Suprapubic skin (tissue), 4 donors: Measurements from ENCODE around the gene RNU1-1. TPM values are rescaled to one million over a fixed set of nuclear protein-coding genes. Genes with fewer than 3 reads are reported as not detected.
"Not testable (repeated sequence)": the region's sequence is repeated elsewhere in the genome, so short reads cannot be mapped to it uniquely, and the experiment has no call there.

Experiments
- DNase-seq, 2 donors: peaks; one replicate each; pipeline ENCODE4 v3.0.0-alpha.2; 2019; ENCODE audit warnings: low spot score in 2 of 2
- H3K27ac ChIP-seq: fragments of 200-600 bp; sonication (generic); one replicate; pipeline ENCODE4 v1.5.1; 2019
- H3K27me3 ChIP-seq: fragments of 200-600 bp; sonication (generic); one replicate; pipeline ENCODE4 v1.5.1; 2019
- H3K36me3 ChIP-seq: fragments of 200-600 bp; sonication (generic); one replicate; pipeline ENCODE4 v1.5.1; 2019
- H3K4me1 ChIP-seq: fragments of 200-600 bp; sonication (generic); one replicate; pipeline ENCODE4 v1.5.1; 2019
- H3K4me3 ChIP-seq: fragments of 200-600 bp; sonication (generic); one replicate; pipeline ENCODE4 v1.5.1; 2019; ENCODE audit warnings: mild to moderate bottlenecking
- H3K9me3 ChIP-seq: fragments of 200-600 bp; sonication (generic); one replicate; pipeline ENCODE4 v1.5.1; 2019
- CTCF ChIP-seq, 2 donors: fragments of 200-600 bp in 1 of 2; fragments of 450-650 bp in 1 of 2; sonication (generic) in 1 of 2; IDR thresholded peaks; one replicate each; pipeline ENCODE4 v1.5.1; 2016 to 2019; ENCODE audit warnings: antibody characterized with exemption in 2 of 2, mild to moderate bottlenecking in 1 of 2, moderate library complexity in 1 of 2
- EP300 ChIP-seq: sonication (generic); formaldehyde crosslinking; IDR thresholded peaks from one replicate; pipeline ENCODE4 v1.6.1; 2017; ENCODE audit warnings: antibody characterized with exemption
- POLR2A ChIP-seq, 2 donors: fragments of 450-650 bp; IDR thresholded peaks; one replicate each; pipeline ENCODE4 v1.6.1; 2017; ENCODE audit warnings: antibody characterized with exemption in 2 of 2, mild to moderate bottlenecking in 2 of 2, moderate library complexity in 2 of 2
- POLR2AphosphoS5 ChIP-seq, 3 donors: sonication (generic); formaldehyde crosslinking; IDR thresholded peaks; one replicate each; pipeline ENCODE4 v1.6.1; 2017; ENCODE audit warnings: antibody characterized with exemption in 3 of 3
- WGBS: methylation state at CpG from one replicate; pipeline ENCODE4 v1.1.5; 2018; 5-methylcytosine and 5-hydroxymethylcytosine counted together
- total RNA-seq, 4 donors: library from RNA; depleted of rRNA; stranded (reverse); fragments of >200 nt; gene quantifications; one replicate each; pipeline ENCODE4 v1.1.0, GENCODE V29; 2016

RNU1-1 gene
- total RNA-seq, 4 donors from 2014 or later, result under 0.01 TPM

GRCh38 chr1:16484931-16485330 is 29.2 kb downstream of the RNU1-1 start:
- Histone ChIP-seq H3K4me3 (no peak overlapping the region), H3K27me3 (no peaks in the 10 kb centered on the region), H3K27ac (no peak overlapping the region), H3K9me3 (no peaks in the 10 kb centered on the region), H3K4me1 (no peaks in the 10 kb centered on the region), H3K36me3 (peaks cover 60% of the 10 kb centered on the region)
- DNase-seq, result peak in 1 of 2 donors; percentile 48
- 87% methylated on average over 3 of the region's 6 CpGs for WGBS
- TF ChIP-seq POLR2AphosphoS5 (IDR thresholded peaks at IDR 0.05), result no peak
- TF ChIP-seq CTCF (IDR thresholded peaks at IDR 0.05), result no peak
- TF ChIP-seq EP300, result no peak
- no peak for TF ChIP-seq POLR2A (IDR thresholded peaks at IDR 0.05)

GRCh38 chr1:16484501-16484835 is 29.6 kb downstream of the RNU1-1 start:
- WGBS, result 95% methylated on average over 5 of the region's 8 CpGs
- no peaks in the 10 kb centered on the region for H3K4me1 ChIP-seq
- no peak for DNase-seq
- H3K27me3 ChIP-seq, result no peaks in the 10 kb centered on the region
- H3K4me3 ChIP-seq, result no peak overlapping the region
- H3K9me3 ChIP-seq, result no peaks in the 10 kb centered on the region
- peaks cover 56% of the 10 kb centered on the region for H3K36me3 ChIP-seq
- H3K27ac ChIP-seq, result no peak overlapping the region
- TF ChIP-seq POLR2AphosphoS5 (IDR thresholded peaks at IDR 0.05) (no peak), CTCF (IDR thresholded peaks at IDR 0.05) (no peak), EP300 (no peak), POLR2A (IDR thresholded peaks at IDR 0.05) (no peak)

GRCh38 chr1:16483639-16484500 is 30.2 kb downstream of the RNU1-1 start:
- H3K4me3 ChIP-seq, DNase-seq, H3K27me3 ChIP-seq, H3K4me1 ChIP-seq, H3K27ac ChIP-seq, H3K9me3 ChIP-seq: not testable (repeated sequence)
- WGBS, result 87% methylated on average over 23 of the region's 45 CpGs
- peaks cover 57% of the 10 kb centered on the region for H3K36me3 ChIP-seq

GRCh38 chr1:16483146-16483545 is 30.9 kb downstream of the RNU1-1 start:
- H3K36me3 ChIP-seq, result peaks cover 64% of the 10 kb centered on the region
- WGBS, result 95% methylated on average over 21 of the region's 26 CpGs
- H3K27me3 ChIP-seq, H3K27ac ChIP-seq, H3K9me3 ChIP-seq, H3K4me3 ChIP-seq, DNase-seq, H3K4me1 ChIP-seq: not testable (repeated sequence)

- Histone ChIP-seq H3K4me3 (no peak overlapping the region), H3K9me3 (no peaks in the 10 kb centered on the region), H3K27me3 (no peaks in the 10 kb centered on the region), H3K27ac (no peak overlapping the region), H3K36me3 (peaks cover 79% of the 10 kb centered on the region), H3K4me1 (no peaks in the 10 kb centered on the region)
- no peak for DNase-seq
- TF ChIP-seq CTCF (IDR thresholded peaks at IDR 0.05), result no peak
- no peak for TF ChIP-seq EP300
- TF ChIP-seq POLR2A (IDR thresholded peaks at IDR 0.05), result no peak
- no peak for TF ChIP-seq POLR2AphosphoS5 (IDR thresholded peaks at IDR 0.05)
- 95% methylated on average over 11 of the region's 12 CpGs for WGBS
These were observed 36.0 kb downstream of the RNU1-1 start for GRCh38 chr1:16478091-16478490.

GRCh38 chr1:16475771-16476770 is 38.0 kb downstream of the RNU1-1 start:
- H3K9me3 ChIP-seq, DNase-seq, H3K4me1 ChIP-seq, H3K4me3 ChIP-seq, H3K27me3 ChIP-seq, H3K27ac ChIP-seq: not testable (repeated sequence)
- H3K36me3 ChIP-seq, result peaks cover 68% of the 10 kb centered on the region
- 88% methylated on average over 24 of the region's 29 CpGs for WGBS

GRCh38 chr1:16474891-16475290 is 39.2 kb downstream of the RNU1-1 start:
- peaks cover 57% of the 10 kb centered on the region for H3K36me3 ChIP-seq
- H3K4me1 ChIP-seq, H3K27me3 ChIP-seq, H3K4me3 ChIP-seq, H3K9me3 ChIP-seq, DNase-seq, H3K27ac ChIP-seq: not testable (repeated sequence)
- 98% methylated on average over 2 of the region's 2 CpGs for WGBS
